ENCODE data around the gene KLK10.

DNA sequence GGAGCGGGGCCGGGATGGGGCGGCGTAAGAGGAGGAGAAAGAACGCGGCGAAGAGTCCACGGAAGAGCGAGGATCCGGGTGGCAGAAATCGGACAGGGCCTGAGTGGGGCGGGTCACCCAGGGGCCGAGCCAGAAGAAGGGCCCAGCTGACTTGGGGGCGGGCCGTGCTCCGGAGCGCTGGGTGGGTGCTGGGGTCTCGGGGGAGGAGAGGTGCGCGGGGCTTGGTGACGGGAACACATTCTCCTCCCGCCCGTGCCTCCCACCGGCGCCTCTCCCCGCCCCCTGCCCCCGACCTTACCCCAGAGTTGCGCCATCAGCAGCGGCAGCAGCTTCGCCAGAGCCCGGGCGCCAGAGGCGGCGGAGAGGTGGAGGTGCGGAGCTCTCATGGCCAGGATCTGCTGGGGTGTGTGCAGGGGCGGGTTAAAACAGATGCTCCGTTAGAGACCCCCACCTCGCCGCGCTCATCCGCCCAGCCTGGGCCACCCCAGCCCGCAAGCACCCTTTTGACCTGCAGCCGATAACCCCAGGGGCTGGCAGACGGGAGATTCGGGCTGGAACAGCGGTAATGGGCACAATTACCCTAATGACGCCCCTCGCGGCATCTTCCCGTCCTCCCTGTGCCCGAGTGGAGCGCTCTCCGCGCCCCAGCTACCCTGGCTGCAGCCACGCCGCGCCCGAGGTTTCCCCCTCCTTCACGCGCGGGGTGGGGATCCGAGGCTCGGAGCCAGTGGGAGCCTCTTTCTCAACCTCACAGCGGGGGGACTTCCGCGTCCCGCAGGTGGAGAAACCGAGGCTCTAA, 565 bp downstream of the KLK10 start:
- TF ChIP-seq, protein P1, sequence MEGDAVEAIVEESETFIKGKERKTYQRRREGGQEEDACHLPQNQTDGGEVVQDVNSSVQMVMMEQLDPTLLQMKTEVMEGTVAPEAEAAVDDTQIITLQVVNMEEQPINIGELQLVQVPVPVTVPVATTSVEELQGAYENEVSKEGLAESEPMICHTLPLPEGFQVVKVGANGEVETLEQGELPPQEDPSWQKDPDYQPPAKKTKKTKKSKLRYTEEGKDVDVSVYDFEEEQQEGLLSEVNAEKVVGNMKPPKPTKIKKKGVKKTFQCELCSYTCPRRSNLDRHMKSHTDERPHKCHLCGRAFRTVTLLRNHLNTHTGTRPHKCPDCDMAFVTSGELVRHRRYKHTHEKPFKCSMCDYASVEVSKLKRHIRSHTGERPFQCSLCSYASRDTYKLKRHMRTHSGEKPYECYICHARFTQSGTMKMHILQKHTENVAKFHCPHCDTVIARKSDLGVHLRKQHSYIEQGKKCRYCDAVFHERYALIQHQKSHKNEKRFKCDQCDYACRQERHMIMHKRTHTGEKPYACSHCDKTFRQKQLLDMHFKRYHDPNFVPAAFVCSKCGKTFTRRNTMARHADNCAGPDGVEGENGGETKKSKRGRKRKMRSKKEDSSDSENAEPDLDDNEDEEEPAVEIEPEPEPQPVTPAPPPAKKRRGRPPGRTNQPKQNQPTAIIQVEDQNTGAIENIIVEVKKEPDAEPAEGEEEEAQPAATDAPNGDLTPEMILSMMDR (IDR thresholded peaks at IDR 0.05), result no peak
- no peak for TF ChIP-seq TCF7L2 (IDR thresholded peaks at IDR 0.05; ENCODE audit: low read depth, low read length)

Measured in Panc1 (cell line).